Ishikawa (cell line): ENCODE data around the gene NPC1.

Experiments used
- CEBPB ChIP-seq: IDR thresholded peaks from 2 replicates; pipeline ENCODE4 v1.6.1; 2012
- CREB1 ChIP-seq: IDR thresholded peaks from 2 replicates; pipeline ENCODE4 v1.6.1; 2012; ENCODE audit warnings: low read depth
- EGR1 ChIP-seq: IDR thresholded peaks from 2 replicates; pipeline ENCODE4 v1.6.1; 2012
- EP300 ChIP-seq: IDR thresholded peaks from 2 replicates; pipeline ENCODE4 v1.6.1; 2012; ENCODE audit warnings: borderline replicate concordance
- FOXM1 ChIP-seq: IDR thresholded peaks from 2 replicates; pipeline ENCODE4 v1.6.1; 2012; ENCODE audit warnings: low read depth, borderline replicate concordance
- MAX ChIP-seq: IDR thresholded peaks from 2 replicates; pipeline ENCODE4 v1.6.1; 2012
- NFIC ChIP-seq: IDR thresholded peaks from 2 replicates; pipeline ENCODE4 v1.6.1; 2012
- RAD21 ChIP-seq: IDR thresholded peaks from 2 replicates; pipeline ENCODE4 v1.6.1; 2012; ENCODE audit warnings: low read depth
- REST ChIP-seq: IDR thresholded peaks from 2 replicates; pipeline ENCODE4 v1.6.1; 2012; ENCODE audit warnings: low read depth, mild to moderate bottlenecking
- TAF1 ChIP-seq: IDR thresholded peaks from 2 replicates; pipeline ENCODE4 v1.6.1; 2012; ENCODE audit warnings: low read depth, mild to moderate bottlenecking
- TCF12 ChIP-seq: IDR thresholded peaks from 2 replicates; pipeline ENCODE4 v1.6.1; 2012; ENCODE audit warnings: low read depth
- TEAD4 ChIP-seq: IDR thresholded peaks from 2 replicates; pipeline ENCODE4 v1.6.1; 2012
- USF1 ChIP-seq: IDR thresholded peaks from 2 replicates; pipeline ENCODE4 v1.6.1; 2012
- YY1 ChIP-seq: IDR thresholded peaks from 2 replicates; pipeline ENCODE4 v1.6.1; 2012; ENCODE audit warnings: low read depth
- ZBTB7A ChIP-seq: IDR thresholded peaks from 2 replicates; pipeline ENCODE4 v1.6.1; 2012; ENCODE audit warnings: low read depth

Gene NPC1

GRCh38 chr18:23551978-23552377, 34.3 kb downstream of the NPC1 start:
- no peak for TF ChIP-seq TAF1
- TF ChIP-seq RAD21 = no peak
- TF ChIP-seq YY1 = no peak
- TF ChIP-seq CEBPB = no peak
- no peak for TF ChIP-seq EP300
- no peak for TF ChIP-seq REST
- no peak for TF ChIP-seq CREB1
- TF ChIP-seq FOXM1 = no peak
- TF ChIP-seq EGR1 = no peak
- TF ChIP-seq USF1 = no peak
- no peak for TF ChIP-seq NFIC
- TF ChIP-seq TEAD4 = no peak
- no peak for TF ChIP-seq ZBTB7A
- TF ChIP-seq MAX = no peak
- no peak for TF ChIP-seq TCF12

GRCh38 chr18:23550898-23551297, 35.4 kb downstream of the NPC1 start:
- TF ChIP-seq TCF12 (0 out of 2 replicates have a peak, but pooled peaks have one; percentile 20), RAD21 (no peak), YY1 (no peak), REST (no peak), CREB1 (no peak), TAF1 (no peak), USF1 (peak; percentile 44; the same call in 1 of the 2 replicates), MAX (no peak), CEBPB (no peak), NFIC (peak; percentile 66), TEAD4 (no peak), ZBTB7A (no peak), FOXM1 (no peak)

- no peak for TF ChIP-seq FOXM1
- no peak for TF ChIP-seq MAX
- no peak for TF ChIP-seq TEAD4
- TF ChIP-seq TAF1 = no peak
Measured at GRCh38 chr18:23548719-23549118, 37.6 kb downstream of the NPC1 start.

- TF ChIP-seq MAX = no peak
- no peak for TF ChIP-seq USF1
- no peak for TF ChIP-seq NFIC
- no peak for TF ChIP-seq EGR1
- TF ChIP-seq YY1 = no peak
- TF ChIP-seq TEAD4 = no peak
- no peak for TF ChIP-seq CEBPB
- TF ChIP-seq RAD21 = no peak
- TF ChIP-seq REST = no peak
- TF ChIP-seq TCF12 = no peak
- no peak for TF ChIP-seq EP300
- no peak for TF ChIP-seq FOXM1
- no peak for TF ChIP-seq CREB1
- no peak for TF ChIP-seq ZBTB7A
Measured at GRCh38 chr18:23548275-23548674, 38.0 kb downstream of the NPC1 start.
